Adrenal gland (tissue), 12 donors: ENCODE data around the gene EDAR. TPM values are rescaled to one million over a fixed set of nuclear protein-coding genes. Genes with fewer than 3 reads are reported as not detected.

ENCODE experiments used
- DNase-seq, 7 donors: peaks; one replicate each; pipeline ENCODE4 v3.0.0-alpha.2; 2019 to 2020
- H3K27ac ChIP-seq, 5 donors: fragments of 200-600 bp; sonication (generic) in 4 of 5; 1 replicate in 3 of 5; 2 replicates in 2 of 5; pipeline versions ENCODE4 v1.5.1 to v1.8.0; 2016 to 2020; ENCODE audit warnings: mild to moderate bottlenecking in 1 of 5
- H3K27me3 ChIP-seq: fragments of 200-600 bp; 2 replicates; pipeline ENCODE4 v1.8.0; 2021
- H3K36me3 ChIP-seq, 2 donors: fragments of 200-600 bp; replicated peaks in 1 of 2; 1 replicate in 1 of 2; 2 replicates in 1 of 2; pipeline versions ENCODE4 v1.5.1 to v1.8.0; 2018 to 2022
- H3K4me1 ChIP-seq, 2 donors: fragments of 200-600 bp; replicated peaks in 1 of 2; 1 replicate in 1 of 2; 2 replicates in 1 of 2; pipeline versions ENCODE4 v1.5.1 to v1.8.0; 2018 to 2021
- H3K4me3 ChIP-seq, 4 donors: fragments of 200-600 bp; sonication (generic) in 3 of 4; one replicate each; pipeline ENCODE4 v1.5.1; 2016 to 2018
- H3K9me3 ChIP-seq, 3 donors: fragments of 200-600 bp; sonication (generic) in 1 of 3; replicated peaks in 1 of 3; 1 replicate in 2 of 3; 2 replicates in 1 of 3; pipeline versions ENCODE4 v1.5.1 to v1.8.0; 2016 to 2021
- POLR2A ChIP-seq, 2 donors: fragments of 450-650 bp; IDR thresholded peaks; one replicate each; pipeline ENCODE4 v1.6.1; 2017; ENCODE audit warnings: antibody characterized with exemption in 2 of 2, mild to moderate bottlenecking in 2 of 2, moderate library complexity in 1 of 2
- WGBS, 4 donors: extraction: QIAGEN DNeasy Blood & Tissue Kit in 2 of 4; methylation state at CpG; one replicate each; pipeline versions ENCODE4 v1.1.5 to v1.1.7; 2013 to 2017; 5-methylcytosine and 5-hydroxymethylcytosine counted together
- intact Hi-C, 2 donors: fragments of 100-400 bp; cut with DNase I; formaldehyde crosslinking; loops; one replicate each; pipeline versions ENCODE4 v1.14.1 to v1.15.0; 2022 to 2023
- polyA plus RNA-seq, 3 donors: library from polyadenylated mRNA; stranded (reverse); fragments of 200-250 nt in 2 of 3; fragments of 350-450 nt in 1 of 3; fragmentation: Illumina TruSeq in 1 of 3; extraction: RNeasy Lipid Tissue Mini Kit (QIAGEN cat#74804) in 1 of 3; gene quantifications; one replicate each; pipeline ENCODE4 v1.2.3, GENCODE V29; 2013 to 2014
- total RNA-seq, 9 donors: library from RNA; depleted of rRNA in 4 of 9; stranded (reverse); fragments of >200 nt in 4 of 9; fragments of 120-200 nt in 1 of 9; fragmentation: NEBNext Ultra II Directional in 1 of 9; extraction: Animal tissue kit (Norgen Biotek cat#: 25700) in 1 of 9; gene quantifications; one replicate each; pipeline versions ENCODE4 v1.1.0 to v1.2.4, GENCODE V29; 2013 to 2023
- TF ChIP-seq, protein P1 (sequence below), 6 experiments: fragments of 450-650 bp in 4 of 6; fragments of 200-600 bp in 2 of 6; sonication (generic) in 1 of 6; IDR thresholded peaks; 1 replicate in 5 of 6; 2 replicates in 1 of 6; pipeline versions ENCODE4 v1.5.1 to v1.8.0; 2016 to 2021; ENCODE audit warnings: antibody characterized with exemption in 6 of 6, mild to moderate bottlenecking in 2 of 6, moderate library complexity in 1 of 6
- donor health status: healthy with polysubstance abuse.
- donor health status: Bipolar disorder and iron deficiency.
- donor health status: DM: yes; HTN: yes; CAD: no.
- donor health status: DM: no; HTN: no; CAD: no.
- donor health status: DM: no; HTN: no; CAD: no.
- donor health status: DM: yes; HTN: yes; CAD: no.

Gene EDAR
- total and polyA plus RNA-seq, 12 donors: not detected

DNA sequence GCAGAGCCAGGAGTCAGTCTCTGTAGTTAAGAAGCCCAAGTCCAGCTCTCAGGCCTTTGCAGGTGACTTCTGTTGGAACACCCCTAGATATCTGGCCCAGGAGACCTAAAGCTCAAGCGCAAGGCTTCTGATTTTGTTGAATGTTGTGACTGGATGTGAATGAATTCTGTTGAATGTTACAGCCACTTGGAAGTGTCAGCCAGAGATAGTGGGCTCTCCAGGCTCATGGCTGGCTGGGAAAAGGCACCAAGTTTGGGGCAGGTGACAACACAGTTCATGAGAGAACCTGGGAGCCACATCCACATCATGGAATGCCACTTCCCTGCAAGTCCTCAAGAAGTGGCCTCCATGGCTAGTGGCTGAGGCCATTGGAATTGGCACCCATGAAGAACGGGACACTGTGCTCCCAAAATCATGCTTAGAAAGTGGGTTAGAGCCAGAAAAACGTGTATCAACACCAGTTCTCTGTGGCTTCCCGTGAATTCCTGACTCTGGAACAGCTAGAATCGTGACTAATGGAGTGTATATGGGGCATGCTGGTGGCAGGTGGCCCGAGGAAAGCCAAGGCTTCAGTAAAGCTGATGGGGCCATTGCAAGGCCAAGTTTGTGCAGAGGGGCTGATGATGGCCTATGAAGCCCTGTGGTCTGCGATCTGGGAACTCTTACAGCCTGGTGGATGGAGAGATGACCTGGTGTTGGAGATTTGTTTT, 30.2 kb downstream of the EDAR start:
- TF ChIP-seq, protein P1, sequence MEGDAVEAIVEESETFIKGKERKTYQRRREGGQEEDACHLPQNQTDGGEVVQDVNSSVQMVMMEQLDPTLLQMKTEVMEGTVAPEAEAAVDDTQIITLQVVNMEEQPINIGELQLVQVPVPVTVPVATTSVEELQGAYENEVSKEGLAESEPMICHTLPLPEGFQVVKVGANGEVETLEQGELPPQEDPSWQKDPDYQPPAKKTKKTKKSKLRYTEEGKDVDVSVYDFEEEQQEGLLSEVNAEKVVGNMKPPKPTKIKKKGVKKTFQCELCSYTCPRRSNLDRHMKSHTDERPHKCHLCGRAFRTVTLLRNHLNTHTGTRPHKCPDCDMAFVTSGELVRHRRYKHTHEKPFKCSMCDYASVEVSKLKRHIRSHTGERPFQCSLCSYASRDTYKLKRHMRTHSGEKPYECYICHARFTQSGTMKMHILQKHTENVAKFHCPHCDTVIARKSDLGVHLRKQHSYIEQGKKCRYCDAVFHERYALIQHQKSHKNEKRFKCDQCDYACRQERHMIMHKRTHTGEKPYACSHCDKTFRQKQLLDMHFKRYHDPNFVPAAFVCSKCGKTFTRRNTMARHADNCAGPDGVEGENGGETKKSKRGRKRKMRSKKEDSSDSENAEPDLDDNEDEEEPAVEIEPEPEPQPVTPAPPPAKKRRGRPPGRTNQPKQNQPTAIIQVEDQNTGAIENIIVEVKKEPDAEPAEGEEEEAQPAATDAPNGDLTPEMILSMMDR (IDR thresholded peaks at IDR 0.05): no peak
- TF ChIP-seq POLR2A (IDR thresholded peaks at IDR 0.05): no peak
- Histone ChIP-seq H3K36me3 (no peaks in the 10 kb centered on the region), H3K27me3 (no peaks in the 10 kb centered on the region), H3K27ac (no peak overlapping the region), H3K4me3 (no peak overlapping the region), H3K9me3 (no peaks in the 10 kb centered on the region), H3K4me1 (no peaks in the 10 kb centered on the region)
- DNase-seq: no peak
- WGBS, 4 donors: 72 to 90% (median 88%) methylated on average over 4 to 7 of the region's 7 CpGs
- intact Hi-C loops: no loop called here

DNA sequence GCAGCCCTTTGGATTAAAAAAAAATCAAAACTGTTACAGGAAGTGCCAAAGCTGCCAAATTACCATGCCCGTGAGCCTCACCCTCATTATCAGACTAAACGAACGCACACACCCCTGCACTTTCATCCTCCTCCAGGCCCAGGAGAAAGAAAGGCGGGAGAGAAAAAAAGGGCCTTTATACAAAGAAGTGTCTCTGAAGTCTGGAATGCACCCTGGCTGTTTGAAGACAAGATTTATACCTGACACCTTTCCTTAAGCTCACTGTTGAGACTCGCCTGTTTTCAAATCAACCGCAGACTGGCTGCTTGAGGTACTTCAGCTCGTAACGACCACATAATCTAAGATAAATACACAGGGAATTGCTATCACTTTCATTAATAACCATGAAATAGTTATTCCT, 31.0 kb downstream of the EDAR start:
- Histone ChIP-seq H3K9me3 (no peaks in the 10 kb centered on the region), H3K27me3 (no peaks in the 10 kb centered on the region), H3K4me3 (no peak overlapping the region), H3K4me1 (no peaks in the 10 kb centered on the region), H3K36me3 (no peaks in the 10 kb centered on the region), H3K27ac (no peak overlapping the region)
- intact Hi-C loops: no loop called here
- no peak for TF ChIP-seq POLR2A (IDR thresholded peaks at IDR 0.05)
- TF ChIP-seq, protein P1 (IDR thresholded peaks at IDR 0.05): no peak
- no peak for DNase-seq
- WGBS, 4 donors: 76 to 84% (median 78%) methylated on average over 8 of the region's 8 CpGs

DNA sequence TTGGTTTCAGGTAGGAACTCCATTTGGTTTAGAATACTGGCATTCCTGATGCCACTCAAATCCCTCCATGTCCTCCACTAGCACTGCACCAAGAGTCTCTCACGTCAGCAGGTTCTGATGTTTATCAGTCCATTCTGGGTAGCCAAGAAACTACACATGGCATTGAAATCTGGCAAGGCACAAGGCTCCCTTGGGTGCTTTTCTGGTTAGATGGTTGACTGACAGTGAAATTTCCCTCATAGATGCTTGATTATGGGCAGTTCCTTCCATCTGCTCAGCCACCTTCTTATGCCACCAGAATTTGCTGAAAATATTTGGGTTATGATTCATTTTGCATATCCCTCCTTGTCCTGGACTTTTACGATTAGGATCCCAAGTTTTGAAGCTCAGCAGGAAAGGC, 32.6 kb downstream of the EDAR start:
- WGBS, 4 donors: 66 to 93% (median 86%) methylated on average over 2 of the region's 2 CpGs
- Histone ChIP-seq H3K27ac (no peak overlapping the region), H3K4me1 (no peaks in the 10 kb centered on the region), H3K36me3 (no peaks in the 10 kb centered on the region), H3K27me3 (no peaks in the 10 kb centered on the region), H3K9me3 (no peaks in the 10 kb centered on the region), H3K4me3 (no peak overlapping the region)
- TF ChIP-seq, protein P1 (IDR thresholded peaks at IDR 0.05): no peak
- TF ChIP-seq POLR2A (IDR thresholded peaks at IDR 0.05): no peak
- intact Hi-C loops: no loop called here
- no peak for DNase-seq

DNA sequence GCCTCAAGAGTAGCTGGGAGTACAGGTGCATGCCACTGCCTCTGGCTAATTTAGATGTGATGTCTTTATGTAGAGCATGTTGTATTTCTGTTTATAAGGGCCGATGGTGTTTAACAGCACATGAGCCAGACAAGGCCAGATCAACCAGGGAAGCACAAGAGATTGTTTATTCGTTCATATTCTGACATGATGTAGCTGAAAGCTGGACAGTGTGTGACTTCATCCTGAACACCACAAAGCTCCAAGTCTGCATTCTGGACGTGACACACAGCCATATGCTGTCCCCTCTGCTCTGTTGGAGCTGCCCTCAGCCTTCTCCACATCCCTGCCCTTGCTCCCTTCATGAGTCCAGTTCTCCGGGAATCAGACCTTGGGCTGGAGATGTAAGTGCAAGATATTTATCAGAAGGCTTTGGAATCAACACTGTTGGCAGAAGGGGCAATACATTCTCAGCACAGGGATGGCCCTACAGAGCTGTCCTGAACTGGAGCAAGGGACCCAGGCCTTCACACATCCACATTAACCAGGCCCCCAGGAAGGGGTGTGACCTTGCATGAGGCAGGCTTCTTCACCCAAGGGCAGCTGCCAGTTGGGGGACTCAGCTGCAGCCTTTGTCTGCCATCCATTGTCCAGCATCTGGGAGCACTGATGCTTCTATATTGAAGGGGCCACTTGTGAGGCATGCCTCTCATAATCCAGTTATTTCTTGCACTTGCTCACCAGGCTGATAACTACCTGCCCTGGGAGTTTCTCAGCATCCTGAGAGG, 38.5 kb downstream of the EDAR start:
- Histone ChIP-seq H3K9me3 (peaks cover 0 to 9% (median 0%) of the 10 kb centered on the region in 3 donors), H3K27me3 (no peaks in the 10 kb centered on the region)
- no peak for TF ChIP-seq POLR2A (IDR thresholded peaks at IDR 0.05)
- TF ChIP-seq, protein P1 (IDR thresholded peaks at IDR 0.05): no peak

More for the DNA sequence above, 38.5 kb downstream of the EDAR start:
- intact Hi-C loops: no loop called here
- H3K4me1 ChIP-seq: no peaks in the 10 kb centered on the region
- WGBS, 4 donors: 56 to 75% (median 65%) methylated on average over 4 of the region's 4 CpGs
- no peak overlapping the region for H3K27ac ChIP-seq
- no peaks in the 10 kb centered on the region for H3K36me3 ChIP-seq
- no peak for DNase-seq
- H3K4me3 ChIP-seq: no peak overlapping the region
